Peyer's patch (tissue), 4 donors: ENCODE data around the gene EPB41L4B. TPM values are rescaled to one million over a fixed set of nuclear protein-coding genes. Genes with fewer than 3 reads are reported as not detected.

Experiments used
- DNase-seq, 3 donors: peaks; one replicate each; pipeline ENCODE4 v3.0.0-alpha.2; 2017 to 2019
- H3K27ac ChIP-seq, 4 donors: fragments of 200-600 bp; sonication (generic); one replicate each; pipeline ENCODE4 v1.5.1; 2016 to 2019
- H3K27me3 ChIP-seq, 2 donors: fragments of 200-600 bp; sonication (generic); one replicate each; pipeline ENCODE4 v1.5.1; 2019
- H3K36me3 ChIP-seq, 3 donors: fragments of 200-600 bp; sonication (generic); one replicate each; pipeline ENCODE4 v1.5.1; 2016 to 2019
- H3K4me1 ChIP-seq, 4 donors: fragments of 200-600 bp; sonication (generic); one replicate each; pipeline ENCODE4 v1.5.1; 2016 to 2019
- H3K4me3 ChIP-seq, 4 donors: fragments of 200-600 bp; sonication (generic); 1 replicate in 3 of 4; 2 replicates in 1 of 4; pipeline ENCODE4 v1.5.1; 2016 to 2019; ENCODE audit warnings: mild to moderate bottlenecking in 1 of 4
- H3K9me3 ChIP-seq, 4 donors: fragments of 200-600 bp; sonication (generic); one replicate each; pipeline ENCODE4 v1.5.1; 2016 to 2019; ENCODE audit warnings: mild to moderate bottlenecking in 1 of 4
- CTCF ChIP-seq, 6 experiments: fragments of 450-650 bp in 4 of 6; fragments of 200-600 bp in 2 of 6; sonication (generic) in 1 of 6; IDR thresholded peaks; one replicate each; pipeline ENCODE4 v1.5.1; 2017 to 2019; ENCODE audit warnings: antibody characterized with exemption in 6 of 6, mild to moderate bottlenecking in 3 of 6, moderate library complexity in 1 of 6
- POLR2A ChIP-seq, 2 donors: fragments of 450-650 bp; IDR thresholded peaks; one replicate each; pipeline ENCODE4 v1.5.1; 2017; ENCODE audit warnings: antibody characterized with exemption in 2 of 2, mild to moderate bottlenecking in 2 of 2, moderate library complexity in 2 of 2
- total RNA-seq, 4 donors: library from RNA; depleted of rRNA; stranded (reverse); fragments of >200 nt; gene quantifications; one replicate each; pipeline ENCODE4 v1.1.0, GENCODE V29; 2016

Gene EPB41L4B
- total RNA-seq, 4 donors from 2014 or later = 20.6 to 135 (median 78.2) TPM

- Histone ChIP-seq H3K27ac (no peak overlapping the region), H3K4me3 (no peak overlapping the region), H3K9me3 (no peaks in the 10 kb centered on the region), H3K27me3 (no peaks in the 10 kb centered on the region), H3K36me3 (no peaks in the 10 kb centered on the region), H3K4me1 (peaks cover 0 to 19% (median 0%) of the 10 kb centered on the region in 4 donors)
- TF ChIP-seq CTCF (IDR thresholded peaks at IDR 0.05) (no peak), POLR2A (IDR thresholded peaks at IDR 0.05) (no peak)
- DNase-seq = no peak
Observed at GRCh38 chr9:109161471-109161870, 159.4 kb downstream of the EPB41L4B start.

DNA sequence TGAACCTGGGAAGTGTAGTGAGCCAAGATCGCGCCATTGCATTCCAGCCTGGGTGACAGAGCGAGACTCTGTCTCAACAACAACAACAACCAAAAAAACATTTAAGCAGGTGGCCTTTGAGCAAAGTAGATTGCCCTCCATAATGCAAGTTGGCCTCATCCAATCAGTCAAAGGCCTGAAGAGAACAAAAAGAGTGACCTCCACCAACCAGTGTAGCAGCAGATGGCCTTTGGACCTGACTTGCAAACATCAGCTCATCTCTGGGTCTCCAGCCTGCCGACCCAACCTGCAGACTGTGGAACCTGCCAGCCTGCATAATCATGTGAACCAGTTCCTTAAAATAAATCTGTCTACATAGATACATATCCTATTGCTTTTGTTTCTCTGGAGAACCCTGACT lies 161.3 kb downstream of the EPB41L4B start:
- no peak for DNase-seq
- Histone ChIP-seq H3K9me3 (no peaks in the 10 kb centered on the region), H3K4me3 (no peak overlapping the region), H3K4me1 (peaks cover 0 to 19% (median 0%) of the 10 kb centered on the region in 4 donors), H3K36me3 (no peaks in the 10 kb centered on the region), H3K27me3 (no peaks in the 10 kb centered on the region), H3K27ac (no peak overlapping the region)
- TF ChIP-seq POLR2A (IDR thresholded peaks at IDR 0.05) = no peak
- no peak for TF ChIP-seq CTCF (IDR thresholded peaks at IDR 0.05)

DNA sequence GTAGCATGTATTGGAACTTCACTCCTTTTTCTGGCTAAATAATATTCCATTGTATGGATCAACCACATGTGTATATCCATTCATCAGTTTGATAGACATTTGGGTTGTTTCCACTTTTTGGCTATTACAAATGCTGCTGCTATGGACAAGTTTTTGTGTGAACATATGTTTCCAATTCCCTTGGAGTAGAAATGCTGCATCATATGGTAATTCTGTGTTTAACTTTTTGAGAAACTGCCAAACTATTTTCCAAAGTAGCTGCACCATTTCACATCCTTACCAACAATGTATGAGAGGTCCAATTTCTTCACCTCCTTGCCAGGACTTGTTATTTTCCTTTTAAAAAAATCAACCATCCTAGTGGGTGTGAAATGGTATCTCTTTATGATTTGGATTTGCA lies 162.2 kb downstream of the EPB41L4B start:
- H3K27ac ChIP-seq = no peak overlapping the region
- peaks cover 0 to 1% (median 0%) of the 10 kb centered on the region in 4 donors for H3K9me3 ChIP-seq
- peaks cover 0 to 15% (median 0%) of the 10 kb centered on the region in 4 donors for H3K4me1 ChIP-seq
- H3K27me3 ChIP-seq = no peaks in the 10 kb centered on the region
- no peak for TF ChIP-seq CTCF (IDR thresholded peaks at IDR 0.05)
- no peak for TF ChIP-seq POLR2A (IDR thresholded peaks at IDR 0.05)
- H3K36me3 ChIP-seq = no peaks in the 10 kb centered on the region
- no peak for DNase-seq
- no peak overlapping the region for H3K4me3 ChIP-seq

DNA sequence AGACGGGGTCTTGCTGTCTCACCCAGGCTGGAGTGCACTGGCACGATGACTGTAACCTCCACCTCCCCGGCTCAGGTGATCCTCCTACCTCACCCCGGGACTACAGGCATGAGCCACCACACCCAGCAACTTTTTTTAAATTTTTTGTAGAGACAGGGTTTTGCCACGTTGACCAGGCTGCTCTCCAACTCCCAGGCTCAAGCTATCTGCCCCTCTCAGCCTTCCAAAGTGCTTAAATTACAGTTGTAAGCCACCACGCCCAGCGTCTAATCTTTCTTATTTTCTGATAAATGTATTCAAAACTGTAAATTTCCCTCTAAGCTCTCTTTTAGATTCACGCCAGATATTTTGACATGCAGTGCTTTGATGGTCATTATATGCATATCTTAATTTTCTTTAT lies 164.2 kb downstream of the EPB41L4B start:
- Histone ChIP-seq H3K27me3 (no peaks in the 10 kb centered on the region), H3K9me3 (peaks cover 0 to 10% (median 0%) of the 10 kb centered on the region in 4 donors), H3K27ac (no peak overlapping the region), H3K36me3 (no peaks in the 10 kb centered on the region), H3K4me1 (no peaks in the 10 kb centered on the region), H3K4me3 (no peak overlapping the region)
- TF ChIP-seq CTCF (IDR thresholded peaks at IDR 0.05) (no peak), POLR2A (IDR thresholded peaks at IDR 0.05) (no peak)
- no peak for DNase-seq

- DNase-seq = peak in 2 of 3 donors; percentile 55 to 81
- no peak overlapping the region for H3K4me3 ChIP-seq
- H3K4me1 ChIP-seq = peaks cover 0 to 5% (median 0%) of the 10 kb centered on the region in 4 donors
- H3K36me3 ChIP-seq = no peaks in the 10 kb centered on the region
- H3K27ac ChIP-seq = peak overlapping the region in 2 of 4 donors; percentile 7 to 78
- peak in 3 of 6 experiments; percentile 19 to 20 (median 20) for TF ChIP-seq CTCF (IDR thresholded peaks at IDR 0.05)
- TF ChIP-seq POLR2A (IDR thresholded peaks at IDR 0.05) = peak in 1 of 2 donors; percentile 47
- peaks cover 0 to 10% (median 0%) of the 10 kb centered on the region in 4 donors for H3K9me3 ChIP-seq
- H3K27me3 ChIP-seq = no peaks in the 10 kb centered on the region
Observed at GRCh38 chr9:109150925-109151545, 169.8 kb downstream of the EPB41L4B start.
